Measurements from ENCODE around the gene HJURP. TPM values are rescaled to one million over a fixed set of nuclear protein-coding genes. Genes with fewer than 3 reads are reported as not detected.
A peak's percentile ranks its signal among the peaks of the same experiment; 100 is the strongest.

Gene HJURP
- total RNA-seq, 1 donor from 2014 or later, result 1.5 TPM

GRCh38 chr2:233793465-233794127 lies 60.7 kb downstream of the HJURP start:
- no peak for DNase-seq
- ATAC-seq, result peak; percentile 38 to 45
- no peaks in the 10 kb centered on the region for H3K36me3 ChIP-seq
- no peaks in the 10 kb centered on the region for H3K9me3 ChIP-seq
- TF ChIP-seq CTCF (IDR thresholded peaks at IDR 0.05), result no peak
- H3K4me1 ChIP-seq, result no peaks in the 10 kb centered on the region
- H3K27ac ChIP-seq, result no peak overlapping the region
- no peaks in the 10 kb centered on the region for H3K27me3 ChIP-seq (ENCODE audit: low read depth)
- intact Hi-C loops (cut with DNase I), result no loop called here
- no peak overlapping the region for H3K4me3 ChIP-seq

GRCh38 chr2:233792720-233793119 lies 61.6 kb downstream of the HJURP start:
- Histone ChIP-seq H3K27ac (no peak overlapping the region), H3K4me3 (no peak overlapping the region), H3K4me1 (no peaks in the 10 kb centered on the region), H3K36me3 (no peaks in the 10 kb centered on the region), H3K27me3 (ENCODE audit: low read depth) (no peaks in the 10 kb centered on the region), H3K9me3 (no peaks in the 10 kb centered on the region)
- no peak for ATAC-seq
- intact Hi-C loops (cut with DNase I), result no loop called here
- TF ChIP-seq CTCF (IDR thresholded peaks at IDR 0.05), result no peak
- no peak for DNase-seq

GRCh38 chr2:233791883-233792329 lies 62.4 kb downstream of the HJURP start:
- no peak overlapping the region for H3K27ac ChIP-seq
- no peak overlapping the region for H3K4me3 ChIP-seq
- intact Hi-C loops (cut with DNase I), result no loop called here
- H3K27me3 ChIP-seq (ENCODE audit: low read depth), result no peaks in the 10 kb centered on the region
- no peaks in the 10 kb centered on the region for H3K9me3 ChIP-seq
- no peak for TF ChIP-seq CTCF (IDR thresholded peaks at IDR 0.05)
- DNase-seq (no peak), ATAC-seq (no peak)
- no peaks in the 10 kb centered on the region for H3K4me1 ChIP-seq
- H3K36me3 ChIP-seq, result no peaks in the 10 kb centered on the region

- no peak for ATAC-seq
- H3K36me3 ChIP-seq, result no peaks in the 10 kb centered on the region
Measured at GRCh38 chr2:233791151-233791882, 63.0 kb downstream of the HJURP start.

GRCh38 chr2:233789554-233789953 lies 64.8 kb downstream of the HJURP start:
- Histone ChIP-seq H3K9me3 (no peaks in the 10 kb centered on the region), H3K36me3 (no peaks in the 10 kb centered on the region), H3K27ac (no peak overlapping the region), H3K4me3 (no peak overlapping the region), H3K27me3 (ENCODE audit: low read depth) (no peaks in the 10 kb centered on the region), H3K4me1 (no peaks in the 10 kb centered on the region)
- no peak for TF ChIP-seq CTCF (IDR thresholded peaks at IDR 0.05)
- intact Hi-C loops (cut with DNase I), result no loop called here
- no peak for ATAC-seq
- no peak for DNase-seq

More at GRCh38 chr2:233791151-233791882, 63.0 kb downstream of the HJURP start:
- DNase-seq, result no peak
- H3K4me3 ChIP-seq, result no peak overlapping the region
- no peaks in the 10 kb centered on the region for H3K9me3 ChIP-seq
- no peak overlapping the region for H3K27ac ChIP-seq
- H3K4me1 ChIP-seq, result no peaks in the 10 kb centered on the region
- no peaks in the 10 kb centered on the region for H3K27me3 ChIP-seq (ENCODE audit: low read depth)
- TF ChIP-seq CTCF (IDR thresholded peaks at IDR 0.05), result no peak
- intact Hi-C loops (cut with DNase I), result no loop called here

Other genes starting within 250 kb of the HJURP start
- not detected for gene UGT1A8, start 236.9 kb downstream of the HJURP start, total RNA-seq
- not detected for gene UGT1A10, start 218.1 kb downstream of the HJURP start, total RNA-seq
- not detected for gene UGT1A9, start 182.6 kb downstream of the HJURP start, total RNA-seq
- gene UGT1A7, start 172.6 kb downstream of the HJURP start, total RNA-seq, result not detected
- 2.3 TPM for gene UGT1A6, start 161.6 kb downstream of the HJURP start, total RNA-seq
- gene UGT1A5, start 141.6 kb downstream of the HJURP start, total RNA-seq, result 0.27 TPM
- gene UGT1A4, start 135.8 kb downstream of the HJURP start, total RNA-seq, result not detected
- not detected for gene UGT1A3, start 125.5 kb downstream of the HJURP start, total RNA-seq
- 0.24 TPM for gene UGT1A1, start 94.3 kb downstream of the HJURP start, total RNA-seq
- gene MROH2A, start 76.2 kb downstream of the HJURP start, total RNA-seq, result not detected
- not detected for gene TRPM8, start 62.8 kb upstream of the HJURP start, total RNA-seq
- not detected for gene SPP2, start 196.2 kb upstream of the HJURP start, total RNA-seq